HEK293T (cell line): ENCODE measurements around the gene MRPL4.

ENCODE experiments used
- FOXM1 ChIP-seq: fragments of 450-650 bp; IDR thresholded peaks from 2 replicates; pipeline ENCODE4 v1.6.1; 2017; ENCODE audit warnings: mild to moderate bottlenecking, borderline replicate concordance
- SP1 ChIP-seq: fragments of 450-650 bp; IDR thresholded peaks from 2 replicates; pipeline ENCODE4 v1.6.1; 2017
- TARDBP ChIP-seq: fragments of 450-650 bp; IDR thresholded peaks from 2 replicates; pipeline ENCODE4 v1.6.1; 2016
- ZNF384 ChIP-seq: fragments of 450-650 bp; IDR thresholded peaks from 2 replicates; pipeline ENCODE4 v1.6.1; 2016

DNA sequence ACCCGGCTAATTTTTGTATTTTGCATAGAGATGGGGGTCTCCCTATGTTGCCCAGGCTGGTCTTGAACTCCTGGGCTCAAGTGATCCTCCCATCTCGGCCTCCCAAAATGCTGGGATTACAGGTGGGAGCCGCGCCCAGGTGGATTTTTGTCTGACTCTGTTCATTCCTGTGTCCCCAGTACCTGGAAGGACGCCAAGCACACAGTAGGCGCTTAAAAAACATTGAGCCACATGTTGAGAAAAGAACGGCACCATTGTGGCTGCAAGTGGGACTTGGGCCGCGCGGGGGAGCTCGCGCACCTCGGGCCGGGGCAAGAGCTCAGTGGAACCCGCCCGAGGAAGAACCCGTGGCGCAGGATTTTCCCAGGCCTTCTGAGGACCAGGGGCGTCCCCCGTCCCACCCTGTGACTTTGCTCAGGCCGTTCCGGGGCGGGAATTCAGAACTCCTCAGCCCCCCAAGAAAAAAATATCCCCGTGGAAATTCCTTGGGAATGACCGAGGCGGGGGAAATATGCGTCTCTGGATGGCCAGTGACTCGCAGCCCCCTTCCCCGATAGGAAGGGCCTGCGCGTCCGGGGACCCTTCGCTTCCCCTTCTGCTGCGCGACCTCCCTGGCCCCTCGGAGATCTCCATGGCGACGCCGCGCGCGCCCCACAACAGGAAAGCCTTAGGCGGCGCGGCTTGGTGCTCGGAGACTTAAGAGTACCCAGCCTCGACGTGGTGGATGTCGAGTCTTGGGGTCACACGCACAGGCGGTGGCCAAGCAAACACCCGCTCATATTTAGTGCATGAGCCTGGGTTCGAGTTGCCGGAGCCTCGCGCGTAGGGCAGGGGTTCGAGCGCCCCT is 17.5 kb downstream of the MRPL4 start:
- no peak for TF ChIP-seq SP1
- no peak for TF ChIP-seq TARDBP
- no peak for TF ChIP-seq FOXM1
- TF ChIP-seq ZNF384 = no peak
